Astrocyte of the spinal cord (primary cell): ENCODE results near the gene PHGDH.

Source experiments
- DNase-seq: peaks from one replicate; pipeline ENCODE4 v3.0.0; 2011; ENCODE audit warnings: low read depth, low spot score
- H3K4me3 ChIP-seq: 2 replicates; pipeline ENCODE4 v1.5.1; 2011; ENCODE audit warnings: low read depth, mild to moderate bottlenecking, low read length, moderate library complexity
- CTCF ChIP-seq: IDR thresholded peaks from 2 replicates; pipeline ENCODE4 v1.5.1; 2012; ENCODE audit warnings: low read depth, mild to moderate bottlenecking, low read length, inconsistent platforms
- in situ Hi-C: cut with HindIII; loops from 2 replicates; pipeline ENCODE4 v1.10.0; 2017; ENCODE audit warnings: low sequenced_read_pairs

PHGDH gene

GRCh38 chr1:119744598-119744942, 32.8 kb downstream of the PHGDH start:
- no peak overlapping the region for H3K4me3 ChIP-seq
- no peak for TF ChIP-seq CTCF
- no peak for DNase-seq
- in situ Hi-C loops = no loop called here

GRCh38 chr1:119745034-119745433, 33.3 kb downstream of the PHGDH start:
- no peak overlapping the region for H3K4me3 ChIP-seq
- no peak for DNase-seq
- in situ Hi-C loops = no loop called here
- no peak for TF ChIP-seq CTCF

- H3K4me3 ChIP-seq = no peak overlapping the region
- no peak for TF ChIP-seq CTCF
- in situ Hi-C loops = no loop called here
- no peak for DNase-seq
These were observed 35.7 kb downstream of the PHGDH start for GRCh38 chr1:119747451-119747850.

GRCh38 chr1:119748040-119748439, 36.3 kb downstream of the PHGDH start:
- H3K4me3 ChIP-seq = no peak overlapping the region
- DNase-seq = no peak
- in situ Hi-C loops = no loop called here
- TF ChIP-seq CTCF = no peak

- in situ Hi-C loops = no loop called here
- no peak for DNase-seq
- TF ChIP-seq CTCF = no peak
- H3K4me3 ChIP-seq = no peak overlapping the region
These were observed 40.9 kb downstream of the PHGDH start for GRCh38 chr1:119752592-119752991.

GRCh38 chr1:119758584-119758983, 46.9 kb downstream of the PHGDH start:
- H3K4me3 ChIP-seq = no peak overlapping the region
- no peak for TF ChIP-seq CTCF
- in situ Hi-C loops = no loop called here
- DNase-seq = no peak

- in situ Hi-C loops = no loop called here
These were observed 50.7 kb downstream of the PHGDH start for GRCh38 chr1:119762409-119762808.

More at GRCh38 chr1:119762409-119762808, 50.7 kb downstream of the PHGDH start:
- TF ChIP-seq CTCF = no peak
- H3K4me3 ChIP-seq = no peak overlapping the region
- no peak for DNase-seq
